ENCODE results near the gene HOXC4. TPM values are rescaled to one million over a fixed set of nuclear protein-coding genes. Genes with fewer than 3 reads are reported as not detected.

The HOXC4 gene
- total and polyA plus RNA-seq, 11 donors: 0.06 to 1.2 (median 0.25) TPM; not detected in 7

DNA sequence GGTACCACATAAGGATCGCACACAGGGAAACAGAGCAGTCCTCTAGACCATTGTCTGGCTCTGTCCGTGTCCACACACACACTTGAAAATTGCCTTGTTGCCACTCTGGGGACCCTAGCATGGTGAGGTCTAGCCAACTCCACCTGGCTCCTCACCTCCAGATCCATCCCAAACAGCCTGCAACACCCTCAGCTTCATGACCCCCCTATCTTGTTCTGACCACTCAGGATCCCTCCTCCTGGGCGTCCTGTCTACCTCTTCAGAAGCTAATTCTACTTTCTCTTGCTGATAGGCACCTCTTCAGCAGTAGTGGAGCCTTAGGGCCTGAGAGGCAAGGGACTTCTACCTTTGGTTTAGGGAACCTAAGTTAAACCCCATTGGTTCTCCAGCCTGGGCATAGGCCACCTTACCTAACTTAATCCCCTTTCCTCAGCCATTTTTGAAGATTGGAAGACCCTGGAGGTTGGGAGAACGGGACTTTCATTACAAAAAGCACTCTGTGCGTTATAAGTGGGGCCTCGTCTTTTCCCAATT, 21.5 kb upstream of the HOXC4 start:
- WGBS, 4 donors: 30 to 36% (median 32%) methylated on average over 6 of the region's 6 CpGs
- intact Hi-C loops (cut with DNase I): loop anchor here in 3 of 10 donors (1.0 to 5.0 kb wide), 3 partner anchors 159 to 160 kb away; no protein-coding TSS in a partner anchor
- no peak for ATAC-seq
- Histone ChIP-seq H3K27me3 (peaks cover 66 to 100% (median 99%) of the 10 kb centered on the region in 9 donors), H3K4me1 (peaks cover 0 to 33% (median 5%) of the 10 kb centered on the region in 12 donors), H3K4me3 (no peak overlapping the region), H3K36me3 (no peaks in the 10 kb centered on the region), H3K27ac (no peak overlapping the region), H3K9me3 (no peaks in the 10 kb centered on the region)
- TF ChIP-seq POLR2A (IDR thresholded peaks at IDR 0.05): no peak
- TF ChIP-seq, protein P1, sequence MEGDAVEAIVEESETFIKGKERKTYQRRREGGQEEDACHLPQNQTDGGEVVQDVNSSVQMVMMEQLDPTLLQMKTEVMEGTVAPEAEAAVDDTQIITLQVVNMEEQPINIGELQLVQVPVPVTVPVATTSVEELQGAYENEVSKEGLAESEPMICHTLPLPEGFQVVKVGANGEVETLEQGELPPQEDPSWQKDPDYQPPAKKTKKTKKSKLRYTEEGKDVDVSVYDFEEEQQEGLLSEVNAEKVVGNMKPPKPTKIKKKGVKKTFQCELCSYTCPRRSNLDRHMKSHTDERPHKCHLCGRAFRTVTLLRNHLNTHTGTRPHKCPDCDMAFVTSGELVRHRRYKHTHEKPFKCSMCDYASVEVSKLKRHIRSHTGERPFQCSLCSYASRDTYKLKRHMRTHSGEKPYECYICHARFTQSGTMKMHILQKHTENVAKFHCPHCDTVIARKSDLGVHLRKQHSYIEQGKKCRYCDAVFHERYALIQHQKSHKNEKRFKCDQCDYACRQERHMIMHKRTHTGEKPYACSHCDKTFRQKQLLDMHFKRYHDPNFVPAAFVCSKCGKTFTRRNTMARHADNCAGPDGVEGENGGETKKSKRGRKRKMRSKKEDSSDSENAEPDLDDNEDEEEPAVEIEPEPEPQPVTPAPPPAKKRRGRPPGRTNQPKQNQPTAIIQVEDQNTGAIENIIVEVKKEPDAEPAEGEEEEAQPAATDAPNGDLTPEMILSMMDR (IDR thresholded peaks at IDR 0.05): no peak
- DNase-seq: no peak

DNA sequence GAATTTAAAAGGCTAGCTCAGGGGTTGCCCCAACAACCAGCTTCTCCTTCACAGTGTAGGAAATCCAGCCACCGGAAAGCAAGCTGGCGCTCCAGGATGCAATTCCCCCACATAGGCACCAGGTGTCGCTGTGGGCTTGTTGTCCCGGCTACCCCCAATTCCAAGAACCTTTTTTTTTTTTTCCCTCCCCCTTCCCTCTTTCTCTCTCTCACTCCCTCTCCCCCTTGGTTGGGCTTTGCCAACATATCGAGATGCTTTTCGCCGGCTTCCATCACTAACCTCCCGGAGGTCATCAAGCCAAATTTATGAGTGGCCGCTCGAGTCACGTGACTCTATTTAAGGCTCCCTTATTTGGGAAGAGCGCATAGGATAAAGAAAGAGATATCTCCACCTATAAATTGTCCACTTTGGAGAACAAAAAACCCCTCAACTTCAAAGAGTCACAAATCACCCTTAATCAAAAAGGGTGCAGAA, 21.0 kb upstream of the HOXC4 start, which contains the start of gene HOXC5:
Gene HOXC5, plus strand, starts transcription at position 424 of the 474 bp plus-strand sequence. CDS start 73 bp downstream, outside the sequence.
- Histone ChIP-seq H3K4me1 (peaks cover 0 to 33% (median 5%) of the 10 kb centered on the region in 12 donors), H3K27me3 (peaks cover 64 to 100% (median 99%) of the 10 kb centered on the region in 9 donors), H3K9me3 (no peaks in the 10 kb centered on the region), H3K4me3 (peak within 1 kb of the TSS in 9 of 12 donors; percentile 4 to 41 (median 20)), H3K36me3 (no peaks in the 10 kb centered on the region), H3K27ac (no peak within 1 kb of the TSS)
- peak in 2 of 5 donors; percentile 31 to 50 for DNase-seq
- peak in 1 of 4 donors; percentile 45 for ATAC-seq
- 4 to 6% (median 5%) methylated on average over 12 of the region's 12 CpGs for WGBS, 4 donors
- TF ChIP-seq, protein P1 (IDR thresholded peaks at IDR 0.05): peak; percentile 57 to 76 (median 72)
- no peak for TF ChIP-seq POLR2A (IDR thresholded peaks at IDR 0.05)
- intact Hi-C loops (cut with DNase I): loop anchor here in 3 of 10 donors (1.0 to 5.0 kb wide), 3 partner anchors 158 to 160 kb away; no protein-coding TSS in a partner anchor

DNA sequence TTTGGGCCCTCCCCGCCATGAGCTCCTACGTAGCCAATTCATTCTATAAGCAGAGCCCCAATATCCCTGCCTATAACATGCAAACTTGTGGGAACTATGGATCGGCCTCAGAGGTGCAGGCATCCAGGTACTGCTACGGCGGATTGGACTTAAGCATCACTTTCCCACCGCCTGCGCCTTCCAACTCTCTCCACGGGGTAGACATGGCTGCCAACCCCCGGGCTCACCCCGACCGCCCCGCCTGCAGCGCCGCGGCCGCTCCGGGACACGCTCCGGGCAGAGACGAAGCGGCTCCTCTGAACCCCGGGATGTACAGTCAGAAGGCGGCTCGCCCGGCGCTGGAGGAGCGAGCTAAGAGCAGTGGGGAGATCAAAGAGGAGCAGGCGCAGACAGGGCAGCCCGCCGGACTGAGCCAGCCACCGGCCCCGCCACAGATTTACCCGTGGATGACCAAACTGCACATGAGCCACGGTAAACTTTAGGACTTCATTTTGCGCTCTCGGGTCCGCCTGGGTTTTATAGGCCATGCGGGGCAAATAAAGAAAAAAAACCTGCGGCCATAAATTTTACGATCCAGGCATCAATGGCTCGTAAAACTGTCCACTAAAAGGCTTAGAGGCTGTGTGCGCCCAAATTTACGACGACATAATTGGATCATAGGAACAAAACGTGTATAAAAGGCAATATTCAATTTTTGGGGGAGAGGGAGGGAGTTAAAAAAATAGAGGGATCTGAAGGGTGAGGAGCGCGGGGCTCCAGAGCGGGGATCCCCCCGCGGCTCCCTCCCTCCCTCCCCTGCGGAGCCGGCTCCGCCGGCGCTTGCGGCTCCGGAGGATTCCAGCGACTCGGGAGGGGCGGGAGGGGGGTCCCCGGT, 20.3 kb upstream of the HOXC4 start:
- no peak for DNase-seq

More for the DNA sequence above, 20.3 kb upstream of the HOXC4 start:
- intact Hi-C loops (cut with DNase I): loop anchor here in 2 of 10 donors (2.0 to 5.0 kb wide), 2 partner anchors 157 to 159 kb away; no protein-coding TSS in a partner anchor
- H3K36me3 ChIP-seq: no peaks in the 10 kb centered on the region
- H3K9me3 ChIP-seq: no peaks in the 10 kb centered on the region
- H3K27me3 ChIP-seq: peaks cover 62 to 100% (median 99%) of the 10 kb centered on the region in 9 donors
- H3K27ac ChIP-seq: no peak overlapping the region
- ATAC-seq: no peak
- 3 to 6% (median 4%) methylated on average over 47 to 61 of the region's 61 CpGs for WGBS, 4 donors
- TF ChIP-seq, protein P1 (IDR thresholded peaks at IDR 0.05): no peak
- TF ChIP-seq POLR2A (IDR thresholded peaks at IDR 0.05): no peak
- peak overlapping the region in 9 of 12 donors; percentile 4 to 41 (median 20) for H3K4me3 ChIP-seq
- H3K4me1 ChIP-seq: peaks cover 0 to 30% (median 5%) of the 10 kb centered on the region in 12 donors
